Stimulated activated CD8-positive, alpha-beta memory T cell treated with anti-CD3 and anti-CD28 coated beads, Interleukin-12 subunit alpha, Interleukin-12 subunit beta, amount 100 ng/mL, for 1 hour (primary cell): ENCODE data around the gene GTF2F2.
"Not testable (repeated sequence)": the region's sequence is repeated elsewhere in the genome, so short reads cannot be mapped to it uniquely, and the experiment has no call there.

Experiments used
- DNase-seq: peaks from one replicate; pipeline ENCODE4 v3.0.0-alpha.2; 2020; ENCODE audit warnings: low read depth

The GTF2F2 gene

GRCh38 chr13:45218689-45219088 lies 98.4 kb downstream of the GTF2F2 start:
- DNase-seq, result no peak

- DNase-seq, result no peak
Observed at GRCh38 chr13:45219123-45219891, 99.0 kb downstream of the GTF2F2 start.

- DNase-seq, result no peak
Observed at GRCh38 chr13:45219938-45220375, 99.6 kb downstream of the GTF2F2 start.

- no peak for DNase-seq
Observed at GRCh38 chr13:45220403-45220802, 100.1 kb downstream of the GTF2F2 start.

- DNase-seq, result no peak
Observed at GRCh38 chr13:45222516-45222915, 102.2 kb downstream of the GTF2F2 start.

- no peak for DNase-seq
Observed at GRCh38 chr13:45222919-45223318, 102.6 kb downstream of the GTF2F2 start.

- DNase-seq, result no peak
Observed at GRCh38 chr13:45224176-45224575, 103.9 kb downstream of the GTF2F2 start.

GRCh38 chr13:45225370-45225769 lies 105.1 kb downstream of the GTF2F2 start:
- no peak for DNase-seq

GRCh38 chr13:45226024-45226423 lies 105.7 kb downstream of the GTF2F2 start:
- no peak for DNase-seq

GRCh38 chr13:45228002-45228401 lies 107.7 kb downstream of the GTF2F2 start:
- no peak for DNase-seq

- DNase-seq, result no peak
Observed at GRCh38 chr13:45229172-45229571, 108.9 kb downstream of the GTF2F2 start.

- no peak for DNase-seq
Observed at GRCh38 chr13:45231305-45231704, 111.0 kb downstream of the GTF2F2 start.

- no peak for DNase-seq
Observed at GRCh38 chr13:45231722-45232121, 111.4 kb downstream of the GTF2F2 start.

GRCh38 chr13:45232591-45232990 lies 112.3 kb downstream of the GTF2F2 start:
- DNase-seq, result no peak

GRCh38 chr13:45238945-45239795 lies 118.9 kb downstream of the GTF2F2 start:
- no peak for DNase-seq

- DNase-seq, result no peak
Observed at GRCh38 chr13:45240143-45240542, 119.8 kb downstream of the GTF2F2 start.

GRCh38 chr13:45242070-45242469 lies 121.8 kb downstream of the GTF2F2 start:
- DNase-seq, result no peak

GRCh38 chr13:45242524-45242923 lies 122.2 kb downstream of the GTF2F2 start:
- no peak for DNase-seq

GRCh38 chr13:45243077-45243476 lies 122.8 kb downstream of the GTF2F2 start:
- DNase-seq, result no peak

- DNase-seq, result not testable (repeated sequence)
Observed at GRCh38 chr13:45244736-45245135, 124.4 kb downstream of the GTF2F2 start.

GRCh38 chr13:45249662-45250061 lies 129.4 kb downstream of the GTF2F2 start:
- no peak for DNase-seq

GRCh38 chr13:45254396-45254795 lies 134.1 kb downstream of the GTF2F2 start:
- no peak for DNase-seq
